GM21381 (cell line): ENCODE measurements around the gene INHBB.
"Not testable (repeated sequence)": the region's sequence is repeated elsewhere in the genome, so short reads cannot be mapped to it uniquely, and the experiment has no call there.

Experiments
- ATAC-seq: cut with Tn5 transposase; IDR thresholded peaks from one replicate; pipeline ENCODE4 v1.9.1; 2021; ENCODE audit warnings: mild to moderate bottlenecking, moderate library complexity; ENCODE audit not compliant: unreplicated experiment

The INHBB gene

DNA sequence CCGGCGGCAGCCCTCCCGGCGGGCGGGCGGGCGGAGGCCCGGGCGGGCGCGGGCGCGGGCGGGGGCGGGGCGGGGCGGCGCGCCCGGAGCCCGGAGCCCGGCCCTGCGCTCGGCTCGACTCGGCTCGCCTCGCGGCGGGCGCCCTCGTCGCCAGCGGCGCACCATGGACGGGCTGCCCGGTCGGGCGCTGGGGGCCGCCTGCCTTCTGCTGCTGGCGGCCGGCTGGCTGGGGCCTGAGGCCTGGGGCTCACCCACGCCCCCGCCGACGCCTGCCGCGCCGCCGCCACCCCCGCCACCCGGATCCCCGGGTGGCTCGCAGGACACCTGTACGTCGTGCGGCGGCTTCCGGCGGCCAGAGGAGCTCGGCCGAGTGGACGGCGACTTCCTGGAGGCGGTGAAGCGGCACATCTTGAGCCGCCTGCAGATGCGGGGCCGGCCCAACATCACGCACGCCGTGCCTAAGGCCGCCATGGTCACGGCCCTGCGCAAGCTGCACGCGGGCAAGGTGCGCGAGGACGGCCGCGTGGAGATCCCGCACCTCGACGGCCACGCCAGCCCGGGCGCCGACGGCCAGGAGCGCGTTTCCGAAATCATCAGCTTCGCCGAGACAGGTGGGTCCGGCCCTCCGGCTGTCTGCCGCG is at the start of gene INHBB:
TSS of gene INHBB (plus strand) at position 111 of the 641 bp plus-strand sequence. CDS start at position 164, 53 bp downstream.
- ATAC-seq: no peak

DNA sequence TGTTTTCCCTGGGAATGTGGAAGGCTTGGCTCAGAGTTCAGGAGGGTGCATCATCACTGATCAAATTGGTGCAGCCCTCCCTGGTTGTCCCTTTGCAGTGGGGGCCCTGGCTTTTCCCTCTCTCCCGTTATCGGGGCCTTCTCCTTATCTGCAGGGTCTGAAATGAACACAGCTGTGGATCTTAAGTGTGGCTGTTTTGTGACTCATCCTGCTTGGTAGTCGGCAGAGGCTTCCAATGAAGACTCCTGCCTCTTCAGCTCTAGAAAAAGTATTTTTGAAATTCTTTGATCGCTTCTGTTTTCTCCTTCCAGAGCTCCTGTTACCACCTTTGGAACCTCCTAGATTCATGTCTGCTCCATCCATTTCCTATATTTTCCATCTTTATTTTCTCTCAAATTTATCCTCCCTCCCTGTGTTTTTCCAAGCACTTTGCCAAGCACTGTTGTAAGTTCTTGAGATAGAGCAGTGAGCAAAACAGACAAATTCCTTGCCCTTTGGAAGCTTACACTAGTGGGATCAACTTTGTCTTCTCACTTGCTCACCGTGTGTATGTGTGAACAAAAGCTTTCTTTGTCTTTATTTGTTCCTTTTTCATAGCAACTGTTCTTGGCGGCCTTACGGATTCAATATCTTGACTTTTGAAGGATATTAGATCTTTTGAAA is 47.6 kb upstream of the INHBB start:
- ATAC-seq: no peak

DNA sequence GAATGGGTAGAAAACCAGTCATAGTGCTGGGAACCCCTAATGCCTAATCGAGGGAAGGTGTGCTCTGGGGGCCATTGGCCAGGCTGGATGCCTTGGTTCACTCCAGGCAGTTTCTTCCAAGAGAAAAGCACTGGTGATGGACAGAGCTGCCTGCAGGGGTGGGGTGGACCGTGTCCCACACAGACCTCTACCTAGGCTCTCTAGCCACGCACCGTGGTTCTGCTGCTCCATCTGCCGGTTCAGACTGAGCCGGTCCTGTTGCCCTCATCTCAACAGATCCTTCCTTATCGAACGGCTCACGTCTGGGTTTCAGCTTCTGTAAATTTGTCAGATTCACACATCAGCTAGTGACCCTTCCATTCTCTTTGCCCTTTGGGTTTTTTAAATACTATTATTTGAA is 46.9 kb upstream of the INHBB start:
- no peak for ATAC-seq

DNA sequence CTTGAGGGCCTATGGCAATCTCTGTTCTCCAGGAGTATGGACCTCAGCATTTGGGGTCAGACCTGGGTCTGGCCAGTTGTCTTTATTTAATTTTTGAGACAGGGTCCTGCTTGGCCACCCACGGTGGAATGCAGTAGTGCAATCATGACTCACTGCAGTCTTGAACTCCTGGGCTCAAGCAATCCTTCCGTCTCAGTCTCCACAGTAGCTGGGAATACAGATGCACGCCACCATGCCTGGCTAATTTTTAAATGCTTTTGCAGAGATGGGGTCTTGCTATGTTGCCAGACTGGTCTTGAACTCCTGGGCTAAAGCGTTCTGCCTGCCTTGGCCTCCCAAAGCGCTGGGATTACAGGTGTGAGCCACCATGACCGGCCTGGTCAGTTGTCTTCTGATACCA is 46.4 kb upstream of the INHBB start:
- ATAC-seq: no peak

DNA sequence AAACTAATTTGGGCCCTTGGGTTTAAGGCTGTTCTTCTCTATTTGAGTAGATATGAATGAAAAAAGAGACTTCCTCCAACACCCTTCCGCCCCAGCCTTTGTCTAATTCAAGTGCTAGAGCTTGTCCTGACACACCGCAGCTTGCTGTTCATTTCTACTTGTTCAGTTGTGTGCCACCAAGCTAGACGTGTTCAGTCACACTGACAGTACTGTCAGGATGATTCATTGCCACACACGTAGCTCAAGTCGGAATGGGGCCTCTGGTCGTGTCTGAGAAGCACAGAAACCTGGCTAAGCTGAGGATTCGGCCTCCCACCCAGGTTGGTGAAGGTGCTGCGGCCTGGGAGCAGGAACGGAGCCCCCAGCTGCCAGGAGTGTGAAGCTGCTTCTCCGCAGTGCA is 45.6 kb upstream of the INHBB start:
- no peak for ATAC-seq

DNA sequence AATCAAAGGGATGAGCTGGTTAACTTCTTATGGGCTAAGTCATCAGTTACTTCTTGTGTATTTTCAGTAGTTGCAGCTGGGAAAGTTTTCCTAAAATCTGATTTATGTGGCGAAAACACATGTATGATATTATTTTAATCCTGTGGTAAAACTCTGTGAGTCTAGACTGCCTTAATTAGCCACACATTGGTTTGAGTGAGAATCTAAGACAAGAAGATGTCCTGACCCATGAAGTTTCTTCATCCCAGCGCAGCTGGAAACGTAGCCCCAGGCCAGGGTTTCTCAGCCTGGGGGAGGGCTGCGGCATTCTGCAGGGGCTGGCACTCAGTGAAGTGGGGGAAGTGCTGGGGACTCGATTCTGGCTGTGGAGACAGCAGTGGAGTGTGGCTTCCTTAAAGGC is 44.7 kb upstream of the INHBB start:
- no peak for ATAC-seq

DNA sequence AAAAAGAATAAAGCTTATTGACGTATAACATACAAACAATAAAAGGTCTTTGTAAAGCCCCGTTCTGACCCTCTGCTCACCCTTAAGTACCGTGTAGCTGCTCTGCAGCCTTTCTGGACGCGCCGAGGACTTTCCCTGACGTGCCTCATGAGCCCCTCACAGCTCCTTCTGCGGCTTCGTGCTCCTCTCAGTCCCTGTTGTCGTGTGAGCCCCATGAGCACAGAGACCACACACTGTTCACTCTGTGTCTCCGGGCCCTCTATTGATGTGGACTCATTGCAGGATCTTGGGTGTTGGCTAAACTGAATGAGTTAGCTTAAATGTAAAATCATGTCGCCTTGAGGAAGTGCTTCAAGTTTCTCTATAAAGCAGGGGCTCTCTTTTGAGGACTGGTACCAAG is 43.6 kb upstream of the INHBB start:
- ATAC-seq: no peak

DNA sequence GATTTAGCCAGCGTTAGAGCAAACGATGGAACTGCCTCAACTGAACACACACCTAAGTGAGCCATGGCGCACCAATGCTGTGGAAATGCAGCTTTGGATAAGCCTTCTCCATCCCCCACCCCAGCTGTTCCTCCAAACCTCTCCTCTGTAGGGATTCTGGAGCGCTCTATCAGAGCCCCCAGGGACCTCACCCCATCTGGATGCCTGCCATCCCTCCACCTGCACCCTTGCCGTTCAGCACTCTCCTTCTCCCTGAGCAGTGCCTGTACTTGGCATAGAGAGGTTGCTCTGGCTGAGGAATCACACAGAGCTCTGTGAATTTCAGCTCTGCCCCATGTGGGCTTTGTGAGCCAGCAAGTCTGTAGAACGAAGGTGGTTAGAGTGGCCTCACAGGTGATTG is 42.8 kb upstream of the INHBB start:
- no peak for ATAC-seq

DNA sequence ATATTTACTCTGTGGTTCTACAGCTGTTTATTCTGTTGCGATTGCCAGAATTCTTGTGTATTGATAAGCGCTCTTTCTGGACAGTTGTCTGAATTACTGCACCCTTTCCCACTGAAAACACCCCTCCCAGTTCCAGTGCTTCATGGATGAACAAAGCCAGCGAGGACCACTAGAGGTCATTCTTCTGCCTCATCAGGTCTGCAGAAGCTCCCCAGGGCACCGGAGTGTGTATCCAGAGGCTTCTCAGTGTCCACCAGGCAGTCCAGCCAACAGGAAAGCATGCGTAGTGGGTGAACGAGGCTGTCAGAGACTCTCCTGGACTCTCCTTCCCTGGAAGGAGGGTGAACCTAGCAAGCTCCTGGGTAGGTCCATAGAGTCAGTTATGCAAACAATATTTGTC is 40.6 kb upstream of the INHBB start:
- ATAC-seq: no peak

DNA sequence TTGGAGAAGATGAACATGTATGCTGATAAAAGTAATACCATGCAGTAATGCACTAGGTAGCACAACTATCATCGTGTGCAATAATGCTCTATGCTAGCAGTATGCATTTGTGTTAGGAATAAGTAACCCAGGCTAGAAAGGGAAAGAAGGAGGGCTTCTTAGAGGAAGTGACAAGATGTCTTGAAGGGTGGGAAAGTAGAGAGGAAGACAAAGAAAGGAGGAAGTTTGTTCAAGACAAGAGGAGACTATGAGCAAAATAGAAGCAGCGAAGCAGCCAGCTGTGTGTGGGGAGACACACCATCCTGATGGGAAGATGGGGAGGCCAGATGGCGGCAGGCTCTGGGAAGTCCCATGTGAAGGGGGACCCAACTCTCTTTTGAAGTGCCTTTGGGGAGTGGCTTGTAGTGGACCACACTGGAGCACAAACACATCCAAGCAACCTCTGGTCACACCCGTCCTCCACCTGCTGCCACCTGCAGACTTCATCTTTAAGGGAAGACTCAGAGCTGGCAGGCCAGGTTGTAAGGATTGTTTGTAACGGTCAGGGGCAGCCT is 39.9 kb upstream of the INHBB start:
- no peak for ATAC-seq

DNA sequence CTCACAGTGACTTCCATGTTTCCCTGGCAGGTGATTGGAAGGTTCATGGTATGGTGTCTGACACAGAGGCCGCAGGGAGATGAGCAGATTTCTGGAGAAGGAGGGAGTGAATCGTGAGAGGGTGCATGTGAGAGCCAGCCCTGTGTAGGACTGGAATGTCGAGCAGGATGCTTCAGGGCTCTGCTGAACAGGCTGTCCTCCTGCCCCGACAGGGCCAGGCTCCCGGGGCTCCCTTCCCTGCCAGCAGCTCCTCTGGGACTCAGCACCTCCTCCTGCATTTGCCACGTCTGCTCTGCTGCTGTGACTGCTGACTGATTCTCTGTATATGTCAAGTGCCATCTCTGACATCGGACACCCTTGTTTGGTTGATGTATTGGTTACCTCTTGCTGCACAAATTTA is 38.5 kb upstream of the INHBB start:
- ATAC-seq: no peak

DNA sequence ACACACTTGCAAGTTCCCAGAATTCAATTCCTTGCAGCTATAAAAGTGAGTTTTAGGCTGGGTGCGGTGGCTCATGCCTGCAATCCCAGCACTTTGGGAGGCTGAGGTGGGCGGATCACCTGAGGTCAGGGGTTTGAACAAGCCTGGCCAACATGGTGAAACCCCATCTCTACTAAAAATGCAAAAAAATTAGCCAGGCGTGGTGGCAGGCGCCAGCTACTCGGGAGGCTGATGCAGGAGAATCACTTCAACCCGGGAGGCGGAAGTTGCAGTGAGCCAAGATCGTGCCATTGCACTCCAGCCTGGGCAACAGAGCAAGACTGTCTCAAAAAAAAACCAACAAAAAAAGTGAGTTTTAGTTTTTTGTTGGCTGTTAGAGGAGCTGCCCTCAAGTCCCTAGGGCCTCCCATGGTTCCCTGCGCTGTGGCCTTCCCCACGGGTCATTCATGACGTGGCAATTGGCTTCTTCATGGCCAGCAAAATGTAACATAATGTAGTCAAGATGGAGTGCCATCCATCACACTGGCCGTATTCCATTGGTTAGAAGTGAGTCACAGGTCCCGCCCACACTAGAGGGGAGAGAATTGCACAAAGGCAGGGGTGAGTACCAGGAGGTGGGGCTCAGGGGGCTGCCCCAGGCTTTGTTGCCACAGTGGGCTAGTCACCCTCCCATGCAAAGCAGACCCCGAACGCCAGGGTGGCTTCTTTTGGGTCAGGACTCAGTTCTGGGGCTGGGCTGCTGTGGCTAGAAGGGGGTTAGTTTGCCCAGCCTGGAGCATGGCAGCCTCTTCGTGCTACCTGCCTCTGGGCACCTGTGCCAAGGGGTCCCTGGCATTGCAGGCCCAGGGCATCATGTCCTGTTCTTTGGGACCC is 37.7 kb upstream of the INHBB start:
- no peak for ATAC-seq

DNA sequence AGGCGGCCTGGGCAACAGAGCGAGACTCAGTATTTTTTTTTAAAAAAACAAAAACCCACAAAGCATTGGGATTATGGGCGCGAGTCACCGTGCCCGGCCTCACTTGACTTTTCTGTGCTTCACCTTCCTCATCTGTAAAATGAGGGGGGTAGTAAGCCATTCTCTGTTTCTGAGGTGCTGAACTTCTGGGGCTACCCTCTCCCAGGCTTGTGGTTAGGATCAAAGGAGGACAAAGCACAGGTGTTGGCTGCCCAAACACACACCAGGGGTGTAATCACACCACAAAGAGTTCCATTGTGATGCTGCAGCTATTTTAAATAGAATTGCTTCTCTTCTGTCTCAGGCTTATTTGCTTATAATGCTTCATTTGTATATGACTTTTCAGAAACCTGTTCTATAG is 35.8 kb upstream of the INHBB start:
- ATAC-seq: no peak

DNA sequence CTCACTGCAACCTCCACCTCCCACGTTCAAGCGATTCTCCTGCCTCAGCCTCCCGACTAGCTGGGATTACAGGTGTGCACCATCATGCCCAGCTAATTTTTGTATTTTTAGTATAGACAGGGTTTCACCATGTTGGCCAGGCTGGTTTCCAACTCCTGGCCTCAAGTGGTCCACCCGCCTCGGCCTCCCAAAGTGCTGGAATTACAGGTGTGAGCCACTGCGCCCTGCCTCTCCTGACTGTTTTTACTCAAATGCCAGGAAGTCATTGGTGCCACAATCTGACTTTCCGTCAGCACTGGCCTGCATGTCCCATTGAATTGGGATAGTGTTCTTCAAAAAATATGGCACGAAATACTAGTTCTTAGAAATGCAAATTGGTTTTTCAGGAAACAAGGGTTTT is 35.1 kb upstream of the INHBB start:
- not testable (repeated sequence) for ATAC-seq

DNA sequence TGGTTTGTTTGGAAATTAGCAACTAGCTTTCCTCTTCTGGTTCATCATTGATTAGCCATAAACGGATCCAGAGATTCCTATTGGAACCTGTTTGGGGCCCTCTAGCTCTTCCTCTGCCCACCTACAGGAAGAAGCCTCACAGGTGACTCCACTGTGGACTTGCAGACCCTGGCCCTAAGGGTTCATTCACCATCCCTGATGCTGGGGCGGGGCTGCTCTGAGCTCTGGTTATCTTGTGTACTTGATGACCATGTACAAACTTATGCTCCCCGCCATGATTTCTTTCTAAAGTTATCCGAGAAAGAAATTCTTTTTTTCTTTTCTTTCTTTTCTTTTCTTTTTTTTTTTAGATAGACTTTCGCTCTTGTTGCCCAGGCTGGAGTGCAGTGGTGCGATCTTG is 33.9 kb upstream of the INHBB start:
- no peak for ATAC-seq

DNA sequence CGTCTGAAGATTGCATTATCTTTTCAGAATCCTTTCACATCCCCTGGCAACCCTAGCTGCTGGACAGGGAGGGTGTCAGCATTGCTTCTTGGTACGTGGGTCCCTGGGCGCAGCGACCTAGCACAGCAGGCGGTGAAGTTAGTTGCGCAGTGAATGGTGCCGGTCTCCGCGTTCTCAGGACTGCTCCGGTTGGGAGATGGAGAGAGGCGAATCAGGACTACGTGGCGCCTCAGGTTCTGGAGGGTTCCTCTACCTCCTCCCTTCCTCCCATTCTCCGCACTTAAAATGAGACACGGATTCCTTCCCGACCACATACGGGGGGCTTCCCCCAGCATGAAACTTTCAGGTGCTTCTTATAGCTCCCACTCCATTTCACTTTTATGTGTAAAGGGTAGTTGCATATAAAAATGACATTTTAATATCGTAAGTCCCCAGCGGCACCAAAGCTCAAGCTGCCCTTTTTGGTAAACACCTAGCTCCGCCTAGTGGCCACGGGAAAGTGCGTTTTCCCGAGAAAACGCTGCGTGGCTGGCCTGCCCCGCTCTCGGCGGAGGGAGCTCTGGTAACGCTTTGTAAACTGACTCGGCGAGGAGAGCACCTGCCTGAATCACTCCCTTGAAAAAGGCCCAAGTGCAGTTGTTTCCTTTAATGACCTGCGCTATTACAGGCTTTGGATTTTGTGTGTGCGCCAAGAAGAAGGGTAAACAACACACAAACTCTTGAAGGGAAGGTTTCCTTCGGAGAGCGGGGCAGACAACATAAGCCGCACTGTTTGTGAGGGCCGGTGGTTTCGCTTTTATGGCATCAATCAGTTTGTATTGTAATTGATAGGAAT is 32.9 kb upstream of the INHBB start:
- peak; percentile 76 for ATAC-seq

DNA sequence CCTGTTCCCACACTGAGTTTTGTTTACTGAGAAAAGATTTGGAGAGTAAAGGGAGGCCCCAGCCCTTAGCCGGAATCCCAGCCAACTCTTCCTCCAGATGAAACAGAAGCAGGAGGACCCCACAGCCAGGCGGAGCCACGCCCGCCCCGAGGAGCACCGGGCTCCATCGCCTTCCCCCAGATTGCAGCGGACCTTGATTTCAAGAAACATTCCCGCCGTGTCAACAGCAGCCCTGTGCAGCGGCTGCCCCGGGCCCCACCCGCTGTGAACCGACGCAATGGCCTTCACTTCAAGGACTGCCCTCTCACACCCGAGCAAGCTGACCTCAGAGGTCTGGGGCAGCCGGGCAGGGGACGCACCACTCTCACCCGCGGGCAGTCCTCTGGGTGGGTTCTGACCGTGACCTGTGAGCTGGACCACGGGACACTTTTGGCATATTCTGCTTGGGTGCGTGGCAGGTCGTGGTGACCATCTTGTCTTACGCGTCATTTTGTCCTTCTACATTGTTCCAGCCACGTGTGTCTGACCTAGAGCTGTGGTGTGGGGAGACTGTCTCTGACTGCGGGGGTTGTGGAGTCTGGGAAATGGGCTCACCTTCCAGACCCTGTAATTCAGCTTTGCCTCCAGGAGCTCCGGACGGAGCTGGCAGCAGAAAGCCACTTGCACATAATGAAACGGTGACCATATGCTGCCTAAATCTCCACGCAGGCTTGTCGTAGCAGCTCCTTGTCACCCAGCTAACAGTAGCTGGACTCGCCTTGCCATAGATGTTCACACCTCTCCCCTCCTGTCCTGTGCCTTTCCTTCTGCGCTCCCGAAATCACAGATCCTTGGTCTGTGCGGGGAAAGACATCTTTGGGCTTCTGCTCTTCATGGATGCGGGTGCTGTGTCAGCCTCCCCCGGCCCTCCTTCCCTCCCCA is 32.0 kb upstream of the INHBB start:
- no peak for ATAC-seq

DNA sequence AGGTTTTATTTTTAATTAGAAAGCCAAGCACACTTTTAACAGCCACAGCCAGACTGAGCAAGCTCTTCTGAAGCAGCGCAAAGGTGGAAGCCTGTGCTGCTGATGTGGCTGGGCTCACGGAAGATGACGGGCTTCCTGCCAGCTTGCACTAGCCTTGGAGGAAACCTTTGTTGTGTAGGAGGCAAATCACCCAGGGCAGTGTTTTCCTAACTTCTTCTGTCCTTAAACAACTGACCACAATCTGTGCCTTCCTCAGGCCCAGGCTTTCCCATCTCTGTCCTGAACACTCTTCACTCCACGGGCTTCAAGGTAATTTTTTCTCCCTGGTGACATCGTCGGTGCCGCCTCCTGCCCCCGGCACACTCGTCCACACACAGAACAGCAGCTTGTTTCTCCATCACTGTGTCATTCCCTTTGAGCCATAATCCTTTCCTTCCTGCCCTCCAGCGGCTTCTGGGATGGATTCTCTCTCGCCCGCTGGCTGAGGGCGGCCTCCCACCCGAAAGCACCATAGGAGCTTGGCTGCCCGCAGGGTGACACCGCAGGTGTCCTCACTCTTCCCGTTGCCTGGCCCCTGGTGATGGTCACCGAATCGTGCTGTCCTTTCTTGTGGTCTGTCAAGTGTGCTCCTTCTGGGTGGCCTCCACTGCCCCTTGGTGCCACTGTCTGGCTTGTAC is 31.1 kb upstream of the INHBB start:
- no peak for ATAC-seq

DNA sequence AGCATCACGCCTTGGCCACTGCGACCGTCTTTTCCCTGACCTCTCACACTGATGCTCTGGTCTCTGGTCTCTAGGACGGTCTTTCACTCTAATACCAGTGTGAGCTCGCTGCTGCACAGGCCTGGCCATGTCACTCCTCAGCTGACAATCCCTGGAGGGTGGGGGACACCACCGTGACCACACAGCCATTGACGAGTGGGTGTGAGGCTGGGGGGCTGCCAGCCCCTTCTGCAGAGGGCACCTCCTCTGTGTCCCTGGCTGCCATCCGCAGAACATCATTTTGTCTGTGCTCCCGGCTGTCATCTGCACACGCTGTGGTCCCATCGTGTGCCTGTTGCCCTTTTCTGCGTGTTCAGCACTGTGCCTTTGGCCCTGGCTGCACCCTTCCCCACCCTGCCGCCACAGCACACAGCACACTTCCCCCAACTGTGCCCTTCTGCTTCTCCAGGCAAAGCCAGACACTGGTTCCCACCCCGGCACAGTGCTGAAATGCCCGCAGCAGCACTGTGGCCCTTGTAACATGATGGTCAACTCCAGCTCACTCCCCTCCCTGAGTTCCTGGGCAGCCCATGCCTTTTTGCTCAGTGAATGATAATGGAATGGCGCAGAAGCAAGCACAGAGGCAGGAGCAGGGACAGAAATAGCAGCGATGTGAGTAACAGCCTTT is 30.4 kb upstream of the INHBB start:
- ATAC-seq: no peak
